HepG2 (cell line): ENCODE results near the gene RPTOR. TPM values are rescaled to one million over a fixed set of nuclear protein-coding genes. Genes with fewer than 3 reads are reported as not detected.

ENCODE experiments used
- ARID4A ChIP-seq: sonication (generic); formaldehyde crosslinking; IDR thresholded peaks from 2 replicates; pipeline ENCODE4 v1.5.0; 2020; ENCODE audit warnings: mild to moderate bottlenecking, missing genetic modification reagents, borderline replicate concordance
- BCL3 ChIP-seq: sonication (generic); formaldehyde crosslinking; IDR thresholded peaks from 2 replicates; pipeline ENCODE4 v1.5.1; 2020; ENCODE audit warnings: mild to moderate bottlenecking, missing genetic modification reagents, moderate library complexity
- ELF1 ChIP-seq: sonication (generic); formaldehyde crosslinking; IDR thresholded peaks from 2 replicates; pipeline ENCODE4 v1.4.0; 2020; ENCODE audit warnings: missing genetic modification reagents
- GATAD1 ChIP-seq: IDR thresholded peaks from 2 replicates; pipeline ENCODE4 v1.6.1; 2016; ENCODE audit warnings: missing genetic modification reagents, missing compliant biosample characterization
- HMG20B ChIP-seq: conservative IDR thresholded peaks from 2 replicates; pipeline ENCODE4 v1.6.1; 2016; ENCODE audit warnings: missing genetic modification reagents, missing compliant biosample characterization
- PHB2 ChIP-seq: fragments of 450-650 bp; IDR thresholded peaks from 2 replicates; pipeline ENCODE4 v1.6.1; 2018; ENCODE audit not compliant: partially characterized antibody
- PREB ChIP-seq: sonication (generic); formaldehyde crosslinking; IDR thresholded peaks from 2 replicates; pipeline ENCODE4 v1.4.0; 2020; ENCODE audit warnings: missing genetic modification reagents
- ZBTB34 ChIP-seq: sonication (generic); formaldehyde crosslinking; IDR thresholded peaks from 2 replicates; pipeline ENCODE4 v1.8.0; 2022; ENCODE audit warnings: mild to moderate bottlenecking, missing genetic modification reagents
- ZNF17 ChIP-seq: sonication (generic); formaldehyde crosslinking; IDR thresholded peaks from 2 replicates; pipeline ENCODE4 v1.5.0; 2020; ENCODE audit warnings: mild to moderate bottlenecking, missing genetic modification reagents
- ZNF235 ChIP-seq: sonication (generic); formaldehyde crosslinking; IDR thresholded peaks from 2 replicates; pipeline ENCODE4 v1.8.1; 2023; ENCODE audit warnings: mild to moderate bottlenecking, missing genetic modification reagents, borderline replicate concordance
- ZNF691 ChIP-seq: sonication (generic); formaldehyde crosslinking; IDR thresholded peaks from 2 replicates; pipeline ENCODE4 v1.4.0; 2020; ENCODE audit warnings: missing genetic modification reagents, low read depth, mild to moderate bottlenecking, borderline replicate concordance
- ZNF747 ChIP-seq: sonication (generic); formaldehyde crosslinking; IDR thresholded peaks from 2 replicates; pipeline ENCODE4 v1.8.1; 2023; ENCODE audit warnings: missing genetic modification reagents, mild to moderate bottlenecking, borderline replicate concordance
- ZNF766 ChIP-seq: sonication (generic); formaldehyde crosslinking; IDR thresholded peaks from 2 replicates; pipeline ENCODE4 v1.5.0; 2020; ENCODE audit warnings: missing genetic modification reagents, borderline replicate concordance
- ZNF773 ChIP-seq: sonication (generic); formaldehyde crosslinking; IDR thresholded peaks from 2 replicates; pipeline ENCODE4 v1.4.0; 2020; ENCODE audit warnings: missing genetic modification reagents, borderline replicate concordance
- polyA plus RNA-seq, 8 experiments: library from polyadenylated mRNA; depleted of rRNA in 3 of 8; stranded (reverse) in 7 of 8; unstranded in 1 of 8; fragments of >200 nt; fragmentation: Illumina TruSeq in 4 of 8; extraction: Trizol in 4 of 8; gene quantifications; 2 replicates each; pipeline versions ENCODE4 v1.2.1 to v1.2.3, GENCODE V29; 2011 to 2016; ENCODE audit warnings: low read depth in 4 of 8, missing spikeins in 1 of 8, mixed read lengths in 1 of 8; ENCODE audit not compliant: insufficient read depth in 1 of 8
- total RNA-seq, 5 experiments: library from RNA; depleted of rRNA; stranded (reverse); fragments of >200 nt; fragmentation: Illumina TruSeq; extraction: Trizol; gene quantifications; 2 replicates each; pipeline ENCODE4 v1.2.3, GENCODE V29; 2016; ENCODE audit warnings: low read depth in 1 of 5
- TF ChIP-seq, protein P1 (sequence below): sonication (generic); formaldehyde crosslinking; IDR thresholded peaks from 2 replicates; pipeline ENCODE4 v1.5.0; 2020; ENCODE audit warnings: mild to moderate bottlenecking, missing genetic modification reagents, borderline replicate concordance
- TF ChIP-seq, protein P2 (sequence below): sonication (generic); formaldehyde crosslinking; IDR thresholded peaks from 2 replicates; pipeline ENCODE4 v1.5.0; 2020; ENCODE audit warnings: mild to moderate bottlenecking, low read depth, missing genetic modification reagents, borderline replicate concordance

RPTOR gene
- total and polyA plus RNA-seq, 2 of the 13 experiments (the other 11 are each of a cell fraction or from before 2014, with no cell fraction given), result 6.6 to 25.3 TPM

DNA sequence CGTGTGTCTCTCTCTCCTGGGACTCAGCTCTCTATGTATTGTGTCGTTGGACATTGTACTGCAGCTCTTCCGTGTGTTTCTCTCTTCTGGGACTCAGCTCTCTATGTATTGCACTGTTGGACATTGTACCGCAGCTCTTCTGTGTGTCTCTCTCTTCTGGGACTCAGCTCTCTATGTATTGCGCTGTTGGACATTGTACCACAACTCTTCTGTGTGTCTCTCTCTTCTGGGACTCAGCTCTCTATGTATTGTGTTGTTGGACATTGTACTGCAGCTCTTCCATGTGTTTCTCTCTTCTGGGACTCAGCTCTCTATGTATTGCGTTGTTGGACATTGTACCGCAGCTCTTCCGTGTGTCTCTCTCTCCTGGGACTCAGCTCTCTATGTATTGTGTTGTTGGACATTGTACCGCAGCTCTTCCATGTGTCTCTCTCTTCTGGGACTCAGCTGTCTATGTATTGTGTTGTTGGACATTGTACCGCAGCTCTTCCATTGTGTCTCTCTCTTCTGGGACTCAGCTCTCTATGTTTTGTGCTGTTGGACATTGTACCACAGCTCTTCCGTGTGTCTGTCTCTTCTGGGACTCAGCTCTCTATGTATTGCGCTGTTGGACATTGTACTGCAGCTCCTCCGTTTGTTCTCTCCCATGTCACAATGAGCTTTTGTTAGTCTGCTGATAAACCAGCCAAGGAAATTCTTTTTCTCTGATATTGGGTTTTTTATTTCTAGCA, 84.8 kb downstream of the RPTOR start (continued):
- TF ChIP-seq GATAD1 (CRISPR knock-in tag) (peak; percentile 26; the same call in 1 of the 2 replicates), PREB (CRISPR knock-in tag) (no peak), ZNF747 (CRISPR knock-in tag) (peak; percentile 42; the same call in 1 of the 2 replicates), ARID4A (peak; percentile 61; the same call in 1 of the 2 replicates), HMG20B (CRISPR knock-in tag) (no peak; the same call in 1 of the 2 replicates), ZNF235 (CRISPR knock-in tag) (no peak), ZNF17 (CRISPR knock-in tag) (no peak), ELF1 (CRISPR knock-in tag) (0 out of 2 replicates have a peak, but pooled peaks have one; percentile 7), ZNF691 (CRISPR knock-in tag) (peak; percentile 91; the same call in 1 of the 2 replicates), ZNF766 (CRISPR knock-in tag) (no peak), ZNF773 (CRISPR knock-in tag) (no peak), BCL3 (0 out of 2 replicates have a peak, but pooled peaks have one; percentile 64), PHB2 (no peak), ZBTB34 (CRISPR knock-in tag) (no peak)
- TF ChIP-seq, protein P1, sequence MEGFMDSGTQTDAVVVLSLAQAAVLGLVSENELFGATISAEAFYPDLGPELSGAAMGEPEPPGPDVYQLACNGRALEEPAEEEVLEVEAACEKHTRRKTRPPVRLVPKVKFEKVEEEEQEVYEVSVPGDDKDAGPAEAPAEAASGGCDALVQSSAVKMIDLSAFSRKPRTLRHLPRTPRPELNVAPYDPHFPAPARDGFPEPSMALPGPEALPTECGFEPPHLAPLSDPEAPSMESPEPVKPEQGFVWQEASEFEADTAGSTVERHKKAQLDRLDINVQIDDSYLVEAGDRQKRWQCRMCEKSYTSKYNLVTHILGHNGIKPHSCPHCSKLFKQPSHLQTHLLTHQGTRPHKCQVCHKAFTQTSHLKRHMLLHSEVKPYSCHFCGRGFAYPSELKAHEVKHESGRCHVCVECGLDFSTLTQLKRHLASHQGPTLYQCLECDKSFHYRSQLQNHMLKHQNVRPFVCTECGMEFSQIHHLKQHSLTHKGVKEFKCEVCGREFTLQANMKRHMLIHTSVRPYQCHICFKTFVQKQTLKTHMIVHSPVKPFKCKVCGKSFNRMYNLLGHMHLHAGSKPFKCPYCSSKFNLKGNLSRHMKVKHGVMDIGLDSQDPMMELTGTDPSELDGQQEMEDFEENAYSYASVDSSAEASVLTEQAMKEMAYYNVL (CRISPR knock-in tag), result peak; percentile 100
- TF ChIP-seq, protein P2, sequence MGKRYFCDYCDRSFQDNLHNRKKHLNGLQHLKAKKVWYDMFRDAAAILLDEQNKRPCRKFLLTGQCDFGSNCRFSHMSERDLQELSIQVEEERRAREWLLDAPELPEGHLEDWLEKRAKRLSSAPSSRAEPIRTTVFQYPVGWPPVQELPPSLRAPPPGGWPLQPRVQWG (CRISPR knock-in tag), result no peak
